HCT116 (cell line): ENCODE data around the gene SPACA5B. TPM values are rescaled to one million over a fixed set of nuclear protein-coding genes. Genes with fewer than 3 reads are reported as not detected.
"Not testable (repeated sequence)": the region's sequence is repeated elsewhere in the genome, so short reads cannot be mapped to it uniquely, and the experiment has no call there.

Experiments used
- ATAC-seq: fragments of 200-7000 bp; cut with Tn5 transposase; 2 replicates; pipeline ENCODE4 v1.9.1; 2020; ENCODE audit warnings: mild to moderate bottlenecking, moderate library complexity
- BruUV-seq: library from RNA; stranded (reverse); fragments of 400-500 nt; replicated peaks from 2 replicates; lab custom pipeline; 2021; lab: Mats Ljungman, UMichigan
- CTCF ChIA-PET: fragments of 300-600 bp; sonication (Branson Sonifier 250); formaldehyde crosslinking; loops from one replicate; lab custom pipeline; 2021; ENCODE audit warnings: antibody characterized with exemption; lab: Charles Lee
- POLR2A ChIA-PET: fragments of 300-600, 350-600 bp; sonication (Branson Sonifier 250); formaldehyde crosslinking; loops from one replicate; lab custom pipeline; 2021; ENCODE audit warnings: antibody characterized with exemption; lab: Charles Lee
- RAD21 ChIA-PET, 2 experiments: fragments of 300-600 bp; sonication (Branson Sonifier 250); formaldehyde crosslinking; loops; one replicate each; lab custom pipeline; 2023; ENCODE audit warnings: low total read pairs in 2 of 2; ENCODE audit not compliant: uncharacterized antibody in 2 of 2, unreplicated experiment in 2 of 2, low non-redundant PET in 1 of 2; lab: Charles Lee
- DNase-seq: peaks from one replicate; pipeline ENCODE4 v3.0.0-alpha.2; 2010; ENCODE audit warnings: low read depth, low spot score
- H2AFZ ChIP-seq: fragments of 200-600 bp; shearing (Covaris generic), sonication (generic); 2 replicates; pipeline ENCODE4 v1.6.1; 2017; ENCODE audit warnings: low read depth, mixed run types, mixed read lengths, antibody characterized with exemption, low read length; ENCODE audit not compliant: poor library complexity, severe bottlenecking
- H3K27ac ChIP-seq: 2 replicates; pipeline ENCODE4 v1.5.1; 2012; ENCODE audit warnings: low read depth, low read length
- H3K27me3 ChIP-seq: fragments of 200-600 bp; sonication (generic); 2 replicates; pipeline ENCODE4 v1.6.1; 2016; ENCODE audit warnings: mixed run types, low read length, mixed read lengths; ENCODE audit not compliant: insufficient read depth
- H3K36me3 ChIP-seq, 2 experiments: fragments of 200-500 bp in 1 of 2; fragments of 200-600 bp in 1 of 2; sonication (Bioruptor generic) in 1 of 2; sonication (generic) in 1 of 2; 2 replicates each; pipeline versions ENCODE4 v1.5.1 to v1.6.1; 2014 to 2016; ENCODE audit warnings: low read length in 2 of 2, inconsistent platforms in 1 of 2, mixed read lengths in 1 of 2, mixed run types in 1 of 2; ENCODE audit not compliant: insufficient read depth in 2 of 2, control insufficient read depth in 1 of 2
- H3K4me1 ChIP-seq, 2 experiments: fragments of 200-600 bp in 1 of 2; sonication (generic) in 1 of 2; 2 replicates each; pipeline versions ENCODE4 v1.5.1 to v1.6.1; 2012 to 2017; ENCODE audit warnings: low read length in 2 of 2, inconsistent platforms in 1 of 2, mild to moderate bottlenecking in 1 of 2, mixed read lengths in 1 of 2, mixed run types in 1 of 2, moderate library complexity in 1 of 2; ENCODE audit not compliant: insufficient read depth in 2 of 2, control insufficient read depth in 1 of 2
- H3K4me2 ChIP-seq: fragments of 200-600 bp; sonication (generic); 2 replicates; pipeline ENCODE4 v1.6.1; 2017; ENCODE audit warnings: mixed run types, low read length, mixed read lengths
- H3K4me3 ChIP-seq, 2 experiments: fragments of 200-600 bp in 1 of 2; sonication (generic) in 1 of 2; replicated peaks in 1 of 2; 2 replicates each; pipeline ENCODE4 v1.5.1; 2011 to 2016; ENCODE audit warnings: low read length in 2 of 2, control low read depth in 1 of 2, low read depth in 1 of 2, mild to moderate bottlenecking in 1 of 2, mixed read lengths in 1 of 2, mixed run types in 1 of 2
- H3K79me2 ChIP-seq: fragments of 200-600 bp; sonication (generic); 2 replicates; pipeline ENCODE4 v1.6.1; 2017; ENCODE audit warnings: mild to moderate bottlenecking, mixed run types, low read length, moderate library complexity, mixed read lengths; ENCODE audit not compliant: insufficient read depth
- H3K9ac ChIP-seq: fragments of 200-600 bp; sonication (generic); 2 replicates; pipeline ENCODE4 v1.6.1; 2016; ENCODE audit warnings: low read length, mixed read lengths
- H3K9me2 ChIP-seq: fragments of 200-600 bp; sonication (generic), shearing (Covaris generic); 2 replicates; pipeline ENCODE4 v1.6.1; 2017; ENCODE audit warnings: mixed run types, mild to moderate bottlenecking, moderate library complexity; ENCODE audit not compliant: insufficient read depth
- H3K9me3 ChIP-seq, 2 experiments: fragments of 200-500 bp in 1 of 2; fragments of 200-600 bp in 1 of 2; sonication (Bioruptor generic) in 1 of 2; sonication (generic) in 1 of 2; 2 replicates each; pipeline ENCODE4 v1.6.1; 2014 to 2017; ENCODE audit warnings: low read length in 2 of 2, mixed read lengths in 2 of 2, inconsistent platforms in 1 of 2, low read depth in 1 of 2, mild to moderate bottlenecking in 1 of 2, mixed run types in 1 of 2, moderate library complexity in 1 of 2; ENCODE audit not compliant: control insufficient read depth in 1 of 2, insufficient read depth in 1 of 2
- H4K20me1 ChIP-seq: fragments of 200-600 bp; sonication (generic), shearing (Covaris generic); 2 replicates; pipeline ENCODE4 v1.6.1; 2017; ENCODE audit warnings: mixed run types, mild to moderate bottlenecking, moderate library complexity; ENCODE audit not compliant: insufficient read depth
- ATF3 ChIP-seq: IDR thresholded peaks from 2 replicates; pipeline ENCODE4 v1.6.1; 2012
- FOSL1 ChIP-seq: IDR thresholded peaks from 2 replicates; pipeline ENCODE4 v1.6.1; 2012; ENCODE audit warnings: low read depth
- MAX ChIP-seq: IDR thresholded peaks from 2 replicates; pipeline ENCODE4 v1.6.1; 2012
- POLR2A ChIP-seq: IDR thresholded peaks from 2 replicates; pipeline ENCODE4 v1.7.0; 2011; ENCODE audit warnings: borderline replicate concordance; ENCODE audit not compliant: insufficient read depth, insufficient read length; ENCODE audit errors: extremely low read depth
- RAD21 ChIP-seq: IDR thresholded peaks from 2 replicates; pipeline ENCODE4 v1.6.1; 2012; ENCODE audit warnings: low read depth, mild to moderate bottlenecking
- TCF7L2 ChIP-seq: IDR thresholded peaks from 2 replicates; pipeline ENCODE4 v1.7.0; 2011; ENCODE audit warnings: borderline replicate concordance, inconsistent platforms; ENCODE audit not compliant: insufficient read depth, insufficient read length; ENCODE audit errors: extremely low read depth
- ZNF274 ChIP-seq: fragments of 200-500 bp; sonication (Bioruptor generic); IDR thresholded peaks from 2 replicates; pipeline ENCODE4 v1.6.1; 2014; ENCODE audit warnings: mild to moderate bottlenecking, low read depth, low read length, inconsistent platforms
- intact Hi-C: fragments of 100-400 bp; cut with micrococcal nuclease; formaldehyde crosslinking; loops from 2 replicates; pipeline ENCODE4 v1.10.0; 2022
- total RNA-seq: library from RNA; stranded (reverse); gene quantifications from one replicate; pipeline ENCODE4 v1.2.1, GENCODE V29; 2021; ENCODE audit not compliant: unreplicated experiment

Gene SPACA5B
- total RNA-seq, 1 experiment from 2014 or later: not detected

- H3K9me2 ChIP-seq, H3K9me3 ChIP-seq, H3K4me2 ChIP-seq, CTCF ChIA-PET, DNase-seq, H2AFZ ChIP-seq, H3K36me3 ChIP-seq, H3K4me3 ChIP-seq, H3K27ac ChIP-seq, H3K79me2 ChIP-seq, H3K27me3 ChIP-seq, ATAC-seq, H3K9ac ChIP-seq, H3K4me1 ChIP-seq, H4K20me1 ChIP-seq, intact Hi-C loops, BruUV-seq, RAD21 ChIA-PET, POLR2A ChIA-PET: not testable (repeated sequence)
These were observed 37.9 kb upstream of the SPACA5B start for GRCh38 chrX:48092558-48092957.

GRCh38 chrX:48101443-48101842 lies 29.0 kb upstream of the SPACA5B start:
- Histone ChIP-seq H3K4me1 (no peaks in the 10 kb centered on the region), H4K20me1 (no peaks in the 10 kb centered on the region), H3K4me2 (no peak overlapping the region), H3K9me3 (no peaks in the 10 kb centered on the region), H3K4me3 (no peak overlapping the region), H3K9me2 (no peaks in the 10 kb centered on the region), H2AFZ (no peak overlapping the region), H3K79me2 (no peaks in the 10 kb centered on the region), H3K27me3 (no peaks in the 10 kb centered on the region), H3K36me3 (no peaks in the 10 kb centered on the region), H3K27ac (no peak overlapping the region), H3K9ac (no peak overlapping the region)
- no peak for DNase-seq
- ChIA-PET RAD21 (no interaction called here), CTCF (no interaction called here), POLR2A (no interaction called here)
- TF ChIP-seq TCF7L2: no peak
- no peak for TF ChIP-seq FOSL1
- TF ChIP-seq ZNF274: no peak
- no peak for TF ChIP-seq MAX
- no peak for TF ChIP-seq RAD21
- no peak for TF ChIP-seq ATF3
- TF ChIP-seq POLR2A: no peak
- intact Hi-C loops: no loop called here
- BruUV-seq: no TSS peak
- no peak for ATAC-seq
